GM12878 (cell line): Measurements from ENCODE around the gene STX1A. TPM values are rescaled to one million over a fixed set of nuclear protein-coding genes. Genes with fewer than 3 reads are reported as not detected.

Experiments used
- ATF2 ChIP-seq: IDR thresholded peaks from 2 replicates; pipeline ENCODE4 v1.6.1; 2012; ENCODE audit warnings: low read length, inconsistent platforms
- ATF7 ChIP-seq: fragments of 450-650 bp; IDR thresholded peaks from 2 replicates; pipeline ENCODE4 v1.6.1; 2016; ENCODE audit warnings: low read depth, mild to moderate bottlenecking
- BACH1 ChIP-seq: fragments of 450-650 bp; IDR thresholded peaks from 2 replicates; pipeline ENCODE4 v1.6.1; 2017; ENCODE audit warnings: mild to moderate bottlenecking, borderline replicate concordance
- CEBPZ ChIP-seq: fragments of 150-350 bp; IDR thresholded peaks from 2 replicates; pipeline ENCODE4 v1.6.1; 2016; ENCODE audit warnings: low read depth, low read length
- DPF2 ChIP-seq: fragments of 450-650 bp; IDR thresholded peaks from 2 replicates; pipeline ENCODE4 v1.6.1; 2017; ENCODE audit warnings: mild to moderate bottlenecking
- FOXK2 ChIP-seq: fragments of 450-650 bp; IDR thresholded peaks from 2 replicates; pipeline ENCODE4 v1.6.1; 2017; ENCODE audit warnings: mild to moderate bottlenecking, moderate library complexity
- IKZF1 ChIP-seq: fragments of 450-650 bp; conservative IDR thresholded peaks from 2 replicates; pipeline ENCODE4 v1.6.1; 2017; ENCODE audit warnings: antibody characterized with exemption, mild to moderate bottlenecking
- IRF5 ChIP-seq: fragments of 450-650 bp; IDR thresholded peaks from 2 replicates; pipeline ENCODE4 v1.6.1; 2017; ENCODE audit warnings: borderline replicate concordance
- LARP7 ChIP-seq: fragments of 450-650 bp; IDR thresholded peaks from 2 replicates; pipeline ENCODE4 v1.6.1; 2017; ENCODE audit warnings: mild to moderate bottlenecking
- MYC ChIP-seq: IDR thresholded peaks from 2 replicates; pipeline ENCODE4 v1.6.1; 2011; ENCODE audit warnings: mild to moderate bottlenecking, low read length, moderate library complexity, inconsistent platforms; ENCODE audit not compliant: insufficient read depth, insufficient replicate concordance, insufficient read length, severe bottlenecking
- POU2F2 ChIP-seq: IDR thresholded peaks from 3 replicates; pipeline ENCODE4 v1.6.1; 2011; ENCODE audit warnings: low read depth, mild to moderate bottlenecking, low read length, borderline replicate concordance
- RAD21 ChIP-seq: IDR thresholded peaks from 2 replicates; pipeline ENCODE4 v1.6.1; 2011; ENCODE audit warnings: mild to moderate bottlenecking, low read depth, low read length, moderate library complexity; ENCODE audit not compliant: insufficient read depth
- RB1 ChIP-seq: fragments of 450-650 bp; formaldehyde crosslinking; IDR thresholded peaks from 2 replicates; pipeline ENCODE4 v1.6.1; 2017; ENCODE audit warnings: mild to moderate bottlenecking, borderline replicate concordance
- SREBF1 ChIP-seq: IDR thresholded peaks from 2 replicates; pipeline ENCODE4 v1.6.1; 2012; ENCODE audit warnings: mild to moderate bottlenecking, low read length
- TBL1XR1 ChIP-seq: IDR thresholded peaks from 2 replicates; pipeline ENCODE4 v1.6.1; 2012; ENCODE audit warnings: low read depth, low read length, improper control_type of control experiment
- TCF12 ChIP-seq: IDR thresholded peaks from 2 replicates; pipeline ENCODE4 v1.6.1; 2011; ENCODE audit warnings: low read depth, mild to moderate bottlenecking, low read length
- TCF3 ChIP-seq: IDR thresholded peaks from 2 replicates; pipeline ENCODE4 v1.6.1; 2012; ENCODE audit warnings: low read depth, mild to moderate bottlenecking, low read length, borderline replicate concordance; ENCODE audit not compliant: insufficient read depth
- YY1 ChIP-seq: IDR thresholded peaks from 2 replicates; pipeline ENCODE4 v1.6.1; 2011; ENCODE audit warnings: low read depth, mild to moderate bottlenecking, low read length
- ZBTB40 ChIP-seq: fragments of 450-650 bp; IDR thresholded peaks from 2 replicates; pipeline ENCODE4 v1.6.1; 2016; ENCODE audit warnings: mild to moderate bottlenecking, moderate library complexity, borderline replicate concordance
- ZNF207 ChIP-seq: fragments of 450-650 bp; IDR thresholded peaks from 2 replicates; pipeline ENCODE4 v1.6.1; 2014; ENCODE audit warnings: antibody characterized with exemption, mild to moderate bottlenecking, borderline replicate concordance
- polyA plus RNA-seq, 11 experiments: library from polyadenylated mRNA; depleted of rRNA in 4 of 11; unstranded in 6 of 11; stranded (reverse) in 5 of 11; fragments of >200 nt; fragmentation: Nextera tagmentation in 4 of 11; fragmentation: Illumina TruSeq in 1 of 11; extraction: Ambion mirVana in 4 of 11; extraction: Trizol in 1 of 11; gene quantifications; 1 replicate in 1 of 11; 2 replicates in 10 of 11; pipeline versions ENCODE4 v1.2.1 to v1.2.3, GENCODE V29; 2011 to 2016; ENCODE audit warnings: inconsistent platforms in 2 of 11, missing spikeins in 2 of 11, low read depth in 1 of 11
- total RNA-seq, 4 experiments: library from RNA; depleted of rRNA in 3 of 4; stranded (reverse); fragments of >200 nt in 3 of 4; fragmentation: Illumina TruSeq in 1 of 4; extraction: Trizol in 1 of 4; gene quantifications; 2 replicates each; pipeline versions ENCODE4 v1.2.1 to v1.2.3, GENCODE V29; 2013 to 2021

The STX1A gene
- total and polyA plus RNA-seq, 10 of the 15 experiments (the other 5 are each of a cell fraction or from before 2014, with no cell fraction given) = 0.15 to 5.3 (median 2.5) TPM

GRCh38 chr7:73738612-73739386 is 19.3 kb upstream of the STX1A start, which contains the start of gene ABHD11 (continued):
- peak; percentile 63; the same call in 1 of the 2 replicates for TF ChIP-seq TCF12
- peak; percentile 72 for TF ChIP-seq LARP7
- TF ChIP-seq FOXK2 = no peak
- TF ChIP-seq CEBPZ = no peak
- peak; percentile 57 for TF ChIP-seq MYC
- 0 out of 2 replicates have a peak, but pooled peaks have one; percentile 14 for TF ChIP-seq IRF5
- peak; percentile 98 for TF ChIP-seq ATF7
- TF ChIP-seq DPF2 = peak; percentile 80
- TF ChIP-seq RB1 = peak; percentile 91; the same call in 1 of the 2 replicates
- TF ChIP-seq TCF3 = peak; percentile 81
- peak; percentile 35; the same call in 1 of the 2 replicates for TF ChIP-seq YY1
- peak; percentile 89 for TF ChIP-seq IKZF1
- TF ChIP-seq POU2F2 = peak; percentile 17; the same call in 1 of the 3 replicates
- TF ChIP-seq TBL1XR1 = 0 out of 2 replicates have a peak, but pooled peaks have one; percentile 12
- no peak for TF ChIP-seq SREBF1
- peak; percentile 68; the same call in 1 of the 2 replicates for TF ChIP-seq ZNF207
- TF ChIP-seq BACH1 = peak; percentile 40; the same call in 1 of the 2 replicates
- TF ChIP-seq ZBTB40 = no peak
- TF ChIP-seq ATF2 = peak; percentile 64; the same call in 1 of the 2 replicates
- TF ChIP-seq RAD21 = no peak
